Right hindlimb (tissue), 1 donor: ENCODE results near the gene TNFRSF12A.
A peak's percentile ranks its signal among the peaks of the same experiment; 100 is the strongest.

Experiments
- DNase-seq: peaks from one replicate; pipeline ENCODE4 v3.0.0-alpha.2; 2018

Gene TNFRSF12A

GRCh38 chr16:3027489-3027795 lies 7.3 kb downstream of the TNFRSF12A start:
- no peak for DNase-seq

DNA sequence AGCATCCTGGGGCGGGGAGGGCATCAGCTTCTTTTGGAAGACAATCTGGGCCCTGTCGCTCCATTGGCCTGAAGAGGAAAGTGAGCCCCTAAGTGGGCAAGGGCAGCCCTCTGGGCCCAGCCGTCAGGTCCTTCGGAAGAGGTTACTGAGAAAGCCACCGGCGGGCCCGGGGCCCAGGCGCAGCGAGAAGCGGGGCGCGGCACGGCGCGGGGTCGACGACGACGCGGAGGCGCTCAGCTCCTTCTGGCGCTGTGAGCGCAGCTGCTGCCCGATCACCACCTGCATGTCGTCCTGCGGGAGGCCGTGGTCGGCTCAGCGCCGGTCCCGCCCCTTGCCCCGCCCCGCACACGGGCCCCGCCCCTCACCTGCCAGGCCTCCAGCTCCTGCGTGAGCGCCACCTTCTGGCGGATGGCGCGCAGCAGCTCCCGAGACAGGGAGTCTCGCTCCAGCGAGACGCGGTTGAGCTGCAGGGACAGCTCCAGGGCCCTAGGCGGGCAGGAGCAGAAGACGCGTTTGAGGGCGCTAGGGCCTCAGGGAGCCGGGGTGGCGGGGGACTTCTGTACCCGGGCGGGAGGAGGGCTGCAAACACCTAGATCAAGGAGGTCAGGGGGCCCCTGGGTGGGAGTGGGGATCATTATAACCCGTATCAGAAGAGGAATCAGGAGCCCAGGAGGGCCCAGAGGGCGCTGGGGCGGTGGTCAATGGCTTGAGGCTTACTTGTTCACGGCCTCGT lies 8.0 kb downstream of the TNFRSF12A start:
- DNase-seq: peak; percentile 80

DNA sequence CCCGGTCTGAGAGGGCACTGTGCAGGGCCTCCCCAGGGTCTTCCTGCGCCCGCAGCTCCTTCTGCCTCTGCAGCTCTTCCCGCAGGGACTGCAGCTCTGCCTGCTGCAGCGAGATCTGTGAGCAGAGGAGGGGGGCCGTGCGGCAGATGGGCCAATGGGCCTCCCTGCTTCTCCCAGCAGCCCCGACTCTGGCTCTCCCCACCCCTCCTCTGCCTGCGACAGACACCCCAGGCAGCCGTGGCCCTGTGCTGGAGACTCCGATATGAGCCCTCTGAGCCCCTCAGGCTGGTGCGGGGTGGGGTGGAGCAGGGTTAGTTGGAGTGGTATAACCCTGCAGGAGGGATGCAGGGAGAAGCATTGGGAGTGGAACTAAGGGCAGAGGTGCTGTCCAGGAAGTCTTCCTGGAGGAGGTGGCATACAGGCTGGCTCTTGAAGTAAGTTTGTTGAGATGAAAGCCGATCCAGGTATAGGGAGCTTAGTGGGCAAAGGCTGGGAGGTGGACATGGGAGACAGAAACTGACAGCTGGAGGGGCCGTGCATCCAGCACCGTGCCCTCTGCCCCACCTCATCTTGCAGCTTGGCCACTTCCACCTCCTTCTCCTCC lies 8.7 kb downstream of the TNFRSF12A start:
- no peak for DNase-seq

GRCh38 chr16:3029491-3030221 lies 9.5 kb downstream of the TNFRSF12A start:
- DNase-seq: no peak

- DNase-seq: no peak
These were observed 10.3 kb downstream of the TNFRSF12A start for GRCh38 chr16:3030222-3031212.

DNA sequence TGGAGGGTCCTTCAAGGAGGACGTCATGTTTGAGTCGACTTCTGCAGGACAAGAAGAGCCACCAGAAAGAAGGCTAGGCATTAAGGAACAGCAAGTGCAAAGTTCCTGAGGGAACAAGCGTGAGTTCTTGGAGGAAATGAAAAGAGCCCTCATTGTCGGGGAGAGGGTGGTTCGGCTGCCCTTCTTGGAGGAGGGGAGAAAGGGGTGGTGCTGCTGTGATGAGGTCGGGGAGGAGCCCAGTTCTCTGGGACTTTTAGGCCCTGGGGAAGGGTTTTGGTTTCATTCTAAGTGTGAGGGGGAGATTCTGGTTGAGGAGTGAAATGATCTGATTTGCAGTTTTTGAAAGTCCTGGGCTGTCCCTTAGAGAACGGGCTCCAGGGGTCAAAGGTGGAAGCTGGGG lies 12.5 kb downstream of the TNFRSF12A start:
- no peak for DNase-seq

DNA sequence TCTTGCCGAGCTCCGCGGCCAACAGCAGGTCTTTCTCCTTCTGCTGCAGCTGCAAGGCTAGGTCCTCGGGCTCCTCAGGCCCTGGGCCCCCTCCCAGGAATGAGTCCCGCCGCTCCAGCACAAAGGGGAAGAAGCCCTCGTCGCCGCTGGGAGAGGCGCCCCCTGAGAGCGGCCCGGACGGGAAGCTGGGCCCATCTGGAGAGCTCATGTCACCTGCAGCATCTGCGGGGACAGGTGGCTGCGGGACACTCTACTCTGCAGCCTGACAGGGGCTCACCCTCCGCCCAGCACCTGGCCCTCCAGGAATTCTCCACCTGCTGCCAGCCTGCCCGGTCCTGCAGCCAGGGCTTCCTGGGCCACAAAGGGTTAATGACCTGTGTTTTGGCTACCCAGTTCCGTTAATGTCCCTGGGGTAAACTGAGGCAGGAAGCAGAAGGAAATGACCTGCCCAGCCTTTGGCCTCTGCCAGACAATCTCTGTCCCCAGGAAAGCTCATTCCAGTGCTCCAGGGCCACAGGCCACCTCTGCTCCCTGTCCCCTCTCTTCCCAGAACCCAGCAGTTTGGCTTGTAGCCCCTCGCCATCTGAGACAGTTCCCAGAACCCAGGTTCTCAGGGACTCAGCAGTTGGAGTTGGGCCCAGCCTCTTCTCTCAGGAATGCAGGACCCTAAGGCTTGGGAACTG lies 15.3 kb downstream of the TNFRSF12A start:
- DNase-seq: peak; percentile 13

- peak; percentile 12 for DNase-seq
These were observed 16.0 kb downstream of the TNFRSF12A start for GRCh38 chr16:3035972-3036725.

- no peak for DNase-seq
These were observed 16.7 kb downstream of the TNFRSF12A start, which contains the start of gene BICDL2 for GRCh38 chr16:3036726-3037315. BICDL2 (minus strand) TSS chr16:3036944; CDS start chr16:3035496, 1,448 bp downstream.

DNA sequence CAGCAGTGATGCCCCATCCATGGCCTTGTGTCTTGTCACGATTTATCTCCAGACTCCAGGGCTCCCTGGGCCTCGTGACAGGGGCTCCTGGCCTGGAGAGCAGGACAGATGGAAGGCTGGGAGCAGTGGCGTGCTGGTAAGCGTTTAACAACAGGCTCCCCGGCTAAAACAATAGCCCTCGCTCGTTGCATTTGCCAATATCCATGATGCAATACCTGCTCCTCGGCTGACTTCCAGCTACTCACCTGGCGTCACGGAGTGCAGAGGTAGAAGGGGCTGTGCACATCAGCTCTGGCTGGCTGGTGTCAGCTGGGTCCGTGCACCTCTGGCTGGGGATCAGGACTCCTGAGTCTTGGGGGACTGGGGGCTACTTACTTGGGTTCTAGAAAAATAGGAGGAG lies 18.1 kb downstream of the TNFRSF12A start:
- DNase-seq: no peak

DNA sequence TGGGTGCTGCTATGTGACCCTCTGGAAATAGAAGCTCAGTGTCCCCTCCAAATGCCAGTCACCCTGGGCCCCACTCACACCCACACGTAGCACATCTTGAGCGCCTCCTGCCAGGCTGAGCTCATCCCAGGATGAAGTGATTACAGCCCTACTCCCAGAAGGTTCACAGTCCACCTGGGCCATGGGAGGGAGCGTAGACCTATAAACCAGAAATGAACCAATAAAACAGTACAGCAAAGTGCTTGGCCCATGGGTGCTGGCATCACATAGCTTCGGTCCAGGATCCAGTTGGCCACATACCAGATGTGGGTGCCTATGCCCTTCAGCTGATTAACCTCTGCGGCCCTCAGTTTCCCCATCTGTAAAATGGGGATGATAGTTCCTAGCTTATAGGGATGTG lies 18.7 kb downstream of the TNFRSF12A start:
- no peak for DNase-seq

DNA sequence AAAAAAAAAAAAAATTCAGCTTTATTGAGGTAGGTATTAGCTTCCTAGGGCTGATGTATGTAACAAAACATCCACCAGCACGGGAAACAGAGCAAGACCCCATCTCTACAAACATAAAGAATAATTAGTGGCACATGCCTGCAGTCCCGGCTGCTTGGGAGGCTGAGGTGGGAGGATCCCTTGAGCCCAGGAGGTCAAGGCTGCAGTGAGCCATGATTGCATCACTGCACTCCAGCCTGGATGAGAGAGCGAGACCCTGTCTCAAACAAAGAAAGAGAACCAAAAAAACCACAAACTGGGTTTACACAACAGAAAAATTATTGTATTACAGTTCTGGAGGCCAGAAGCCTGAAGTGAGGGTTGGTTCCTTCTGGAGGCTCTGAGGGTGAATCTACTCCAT lies 22.2 kb downstream of the TNFRSF12A start:
- no peak for DNase-seq

- no peak for DNase-seq
These were observed 24.5 kb downstream of the TNFRSF12A start for GRCh38 chr16:3044708-3045107.

GRCh38 chr16:3045758-3046640 lies 25.8 kb downstream of the TNFRSF12A start, which contains the start of gene MMP25:
MMP25 (plus strand) TSS chr16:3046561; CDS start chr16:3046918, 357 bp downstream.
- peak; percentile 56 for DNase-seq

DNA sequence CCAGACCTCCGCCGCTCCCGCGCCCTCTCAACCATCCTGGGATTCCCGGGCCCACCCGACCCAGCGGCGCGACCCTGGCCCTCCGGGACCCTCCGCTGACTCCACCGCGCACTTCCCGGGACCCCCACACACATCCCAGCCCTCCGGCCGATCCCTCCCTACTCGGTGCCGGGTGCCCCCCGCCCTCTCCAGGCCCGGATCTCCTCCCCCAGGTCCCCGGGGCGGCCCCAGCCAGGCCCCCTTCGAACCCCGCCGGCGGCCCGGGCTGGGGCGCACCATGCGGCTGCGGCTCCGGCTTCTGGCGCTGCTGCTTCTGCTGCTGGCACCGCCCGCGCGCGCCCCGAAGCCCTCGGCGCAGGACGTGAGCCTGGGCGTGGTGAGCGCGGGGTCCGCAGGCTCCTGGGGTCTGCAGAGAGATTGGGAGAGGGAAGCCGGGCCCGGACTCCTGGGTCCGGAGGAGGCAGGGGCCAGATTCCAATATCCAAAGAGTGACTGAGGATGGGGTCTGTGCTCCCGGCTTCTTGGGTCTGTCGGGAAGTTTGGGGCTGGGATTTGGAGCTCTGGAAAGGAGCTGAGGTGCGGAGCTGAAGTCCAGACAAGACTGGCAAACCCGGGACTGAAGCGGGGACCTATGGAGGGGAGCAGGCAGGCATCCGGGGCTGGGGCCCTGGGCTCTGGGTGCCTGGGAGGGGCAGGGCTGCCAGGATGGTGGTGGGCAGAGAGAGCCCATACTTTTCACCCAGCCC lies 26.6 kb downstream of the TNFRSF12A start:
- no peak for DNase-seq

DNA sequence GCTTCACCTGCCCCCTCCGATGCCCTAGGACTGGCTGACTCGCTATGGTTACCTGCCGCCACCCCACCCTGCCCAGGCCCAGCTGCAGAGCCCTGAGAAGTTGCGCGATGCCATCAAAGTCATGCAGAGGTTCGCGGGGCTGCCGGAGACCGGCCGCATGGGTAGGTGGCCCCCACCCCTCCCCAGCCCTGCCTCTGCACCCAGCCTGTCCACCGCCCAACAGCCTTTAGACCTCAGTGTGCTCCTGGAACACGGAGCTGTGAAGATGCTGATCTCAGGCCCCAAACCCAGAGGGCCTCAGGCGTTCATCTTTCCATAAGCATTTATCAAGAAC lies 27.2 kb downstream of the TNFRSF12A start:
- DNase-seq: no peak

GRCh38 chr16:3049921-3050481 lies 29.8 kb downstream of the TNFRSF12A start:
- DNase-seq: no peak

GRCh38 chr16:3050487-3050886 lies 30.3 kb downstream of the TNFRSF12A start:
- no peak for DNase-seq

DNA sequence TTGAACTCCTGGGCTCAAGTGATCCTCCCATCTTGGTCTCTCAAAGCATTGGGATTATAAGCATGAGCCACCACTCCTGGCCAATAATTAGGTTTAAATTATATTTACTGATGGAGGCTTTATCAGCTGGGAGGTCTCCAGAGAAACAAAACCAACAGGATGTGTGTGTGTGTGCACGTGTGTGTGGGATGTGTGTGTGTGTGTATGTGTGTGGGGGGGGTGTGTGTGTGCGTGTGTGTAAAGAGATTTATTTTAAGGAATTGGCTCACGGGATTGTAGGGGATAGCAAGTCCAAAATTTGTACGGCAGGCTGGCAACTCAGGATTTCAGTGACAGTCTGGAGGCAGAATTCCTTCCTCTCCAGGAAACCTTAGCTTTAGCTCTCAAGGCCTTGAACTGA lies 30.8 kb downstream of the TNFRSF12A start:
- DNase-seq: no peak
